ENCODE measurements around the gene TOMM70. TPM values are rescaled to one million over a fixed set of nuclear protein-coding genes. Genes with fewer than 3 reads are reported as not detected.

TOMM70 gene
- total RNA-seq, 1 donor from 2014 or later: 29.6 TPM

GRCh38 chr3:100395679-100396431, 5.0 kb downstream of the TOMM70 start:
- no peaks in the 10 kb centered on the region for H3K36me3 ChIP-seq
- DNase-seq (no peak), ATAC-seq (no peak)
- H3K4me1 ChIP-seq: peaks cover 24% of the 10 kb centered on the region
- H3K27ac ChIP-seq: no peak overlapping the region
- H3K9me3 ChIP-seq: no peaks in the 10 kb centered on the region
- intact Hi-C loops (cut with DNase I): no loop called here
- no peak overlapping the region for H3K4me3 ChIP-seq
- no peaks in the 10 kb centered on the region for H3K27me3 ChIP-seq
- TF ChIP-seq CTCF (IDR thresholded peaks at IDR 0.05): no peak

GRCh38 chr3:100389025-100389424, 11.9 kb downstream of the TOMM70 start:
- Histone ChIP-seq H3K4me1 (no peaks in the 10 kb centered on the region), H3K27ac (no peak overlapping the region), H3K36me3 (peaks cover 26% of the 10 kb centered on the region), H3K9me3 (no peaks in the 10 kb centered on the region), H3K27me3 (no peaks in the 10 kb centered on the region), H3K4me3 (no peak overlapping the region)
- ATAC-seq (no peak), DNase-seq (no peak)
- TF ChIP-seq CTCF (IDR thresholded peaks at IDR 0.05): no peak
- intact Hi-C loops (cut with DNase I): no loop called here

- Histone ChIP-seq H3K4me1 (no peaks in the 10 kb centered on the region), H3K9me3 (no peaks in the 10 kb centered on the region), H3K27me3 (no peaks in the 10 kb centered on the region), H3K4me3 (no peak overlapping the region), H3K27ac (no peak overlapping the region), H3K36me3 (peaks cover 44% of the 10 kb centered on the region)
- intact Hi-C loops (cut with DNase I): no loop called here
- ATAC-seq (no peak), DNase-seq (no peak)
- no peak for TF ChIP-seq CTCF (IDR thresholded peaks at IDR 0.05)
Observed at GRCh38 chr3:100386437-100387074, 14.3 kb downstream of the TOMM70 start.

- intact Hi-C loops (cut with DNase I): no loop called here
- no peaks in the 10 kb centered on the region for H3K4me1 ChIP-seq
- no peak for TF ChIP-seq CTCF (IDR thresholded peaks at IDR 0.05)
- peaks cover 53% of the 10 kb centered on the region for H3K36me3 ChIP-seq
- no peak overlapping the region for H3K27ac ChIP-seq
- no peaks in the 10 kb centered on the region for H3K9me3 ChIP-seq
- ATAC-seq (no peak), DNase-seq (no peak)
- no peak overlapping the region for H3K4me3 ChIP-seq
- no peaks in the 10 kb centered on the region for H3K27me3 ChIP-seq
Observed at GRCh38 chr3:100384733-100385525, 16.0 kb downstream of the TOMM70 start.

- DNase-seq: no peak
Observed at GRCh38 chr3:100376301-100376700, 24.6 kb downstream of the TOMM70 start.

More at GRCh38 chr3:100376301-100376700, 24.6 kb downstream of the TOMM70 start:
- no peaks in the 10 kb centered on the region for H3K9me3 ChIP-seq
- H3K4me3 ChIP-seq: no peak overlapping the region
- TF ChIP-seq CTCF (IDR thresholded peaks at IDR 0.05): no peak
- H3K36me3 ChIP-seq: peaks cover 72% of the 10 kb centered on the region
- no peak overlapping the region for H3K27ac ChIP-seq
- H3K27me3 ChIP-seq: no peaks in the 10 kb centered on the region
- intact Hi-C loops (cut with DNase I): no loop called here
- no peaks in the 10 kb centered on the region for H3K4me1 ChIP-seq
- ATAC-seq: no peak

All from upper lobe of right lung (tissue), 1 donor.